ENCODE data around the gene COL4A6.
A peak's percentile ranks its signal among the peaks of the same experiment; 100 is the strongest.
"Not testable (repeated sequence)": the region's sequence is repeated elsewhere in the genome, so short reads cannot be mapped to it uniquely, and the experiment has no call there.

COL4A6 gene

DNA sequence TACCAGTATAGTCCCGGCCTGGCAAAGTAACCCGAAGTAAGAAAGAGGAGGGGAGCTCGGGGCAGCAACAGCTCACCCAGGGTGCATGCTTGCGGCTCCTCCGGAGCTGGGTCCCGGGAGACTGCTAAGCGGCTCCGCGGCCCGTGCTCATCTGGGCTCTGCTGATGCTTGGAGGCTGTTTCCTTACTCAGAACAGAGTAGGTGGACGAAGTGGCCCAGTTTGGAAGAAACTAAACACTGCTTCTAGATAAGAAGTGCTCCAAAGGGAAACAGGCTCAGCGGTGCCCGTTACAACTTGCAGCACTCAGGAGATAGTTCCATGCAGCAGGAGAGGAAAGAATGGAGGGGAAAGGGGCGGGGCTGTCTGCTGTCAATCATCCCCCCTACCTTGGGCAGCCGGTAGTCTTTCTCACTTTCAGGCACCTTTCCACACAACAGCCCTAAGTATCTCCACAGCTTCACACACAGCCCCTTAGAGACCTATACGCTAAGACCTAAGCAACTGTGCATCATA is at the start of gene COL4A6:
TSS of gene COL4A6 (minus strand) at position 313 of the 514 bp plus-strand sequence. CDS start at position 87, 226 bp downstream.
- no peak for FAIRE-seq
- peak; percentile 10 for DNase-seq (ENCODE audit: insufficient read length, low spot score)

GRCh38 chrX:108485960-108486359 is 47.7 kb upstream of the COL4A6 start:
- FAIRE-seq (no peak), DNase-seq (ENCODE audit: insufficient read length, low spot score) (no peak)

GRCh38 chrX:108484251-108484650 is 46.0 kb upstream of the COL4A6 start:
- no peak for FAIRE-seq
- no peak for DNase-seq (ENCODE audit: insufficient read length, low spot score)

GRCh38 chrX:108481528-108481927 is 43.3 kb upstream of the COL4A6 start:
- DNase-seq (ENCODE audit: insufficient read length, low spot score); FAIRE-seq: not testable (repeated sequence)

GRCh38 chrX:108473979-108474378 is 35.8 kb upstream of the COL4A6 start:
- FAIRE-seq (no peak), DNase-seq (ENCODE audit: insufficient read length, low spot score) (no peak)

- FAIRE-seq (no peak), DNase-seq (ENCODE audit: insufficient read length, low spot score) (no peak)
Observed at GRCh38 chrX:108468486-108468885, 30.3 kb upstream of the COL4A6 start.

DNA sequence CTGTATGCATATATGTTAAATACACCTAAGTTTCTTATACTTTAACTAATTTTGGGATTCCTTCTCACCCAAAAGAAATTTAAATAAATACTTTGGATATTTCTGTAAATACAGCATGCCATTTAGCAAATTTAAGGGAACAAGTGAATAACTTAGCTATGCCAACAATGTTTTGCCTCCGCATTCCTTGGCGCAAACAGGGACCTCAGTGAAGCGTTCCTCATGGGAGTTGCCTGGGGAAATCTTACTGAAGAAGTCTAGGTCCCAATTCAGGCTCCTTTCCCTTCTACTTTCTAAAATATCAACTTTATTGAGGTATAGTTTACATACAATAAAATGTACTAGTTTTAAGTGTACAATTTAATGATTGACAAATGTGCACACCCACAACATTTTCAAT is 26.4 kb upstream of the COL4A6 start:
- no peak for DNase-seq (ENCODE audit: insufficient read length, low spot score)
- FAIRE-seq = no peak

DNA sequence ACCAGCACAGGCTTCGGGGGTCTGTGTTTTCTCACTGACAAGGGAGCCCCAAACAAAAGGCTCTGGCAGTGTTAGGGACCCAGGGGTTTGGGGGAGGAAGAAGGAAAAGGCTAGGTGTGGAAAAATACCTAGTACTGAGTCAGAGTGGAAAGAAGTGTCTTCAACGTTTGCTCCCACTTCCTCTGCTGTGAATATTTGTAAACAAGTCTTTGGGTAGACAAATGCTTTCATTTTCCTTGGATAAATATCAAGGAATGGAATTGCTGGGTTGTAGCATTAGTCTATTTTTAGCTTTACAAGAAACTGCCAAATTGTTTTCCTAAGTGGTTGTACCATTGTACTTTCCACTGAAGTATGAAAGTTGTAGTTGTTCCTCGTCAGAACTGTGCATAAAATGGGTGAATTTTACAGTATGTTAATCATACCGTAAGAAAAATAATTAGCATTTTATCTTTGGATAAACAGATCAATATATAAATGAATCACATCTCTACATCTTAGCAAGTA is 18.8 kb upstream of the COL4A6 start:
- DNase-seq (ENCODE audit: insufficient read length, low spot score) (no peak), FAIRE-seq (no peak)

GRCh38 chrX:108453841-108454240 is 15.6 kb upstream of the COL4A6 start:
- DNase-seq (ENCODE audit: insufficient read length, low spot score) = no peak
- FAIRE-seq = no peak

DNA sequence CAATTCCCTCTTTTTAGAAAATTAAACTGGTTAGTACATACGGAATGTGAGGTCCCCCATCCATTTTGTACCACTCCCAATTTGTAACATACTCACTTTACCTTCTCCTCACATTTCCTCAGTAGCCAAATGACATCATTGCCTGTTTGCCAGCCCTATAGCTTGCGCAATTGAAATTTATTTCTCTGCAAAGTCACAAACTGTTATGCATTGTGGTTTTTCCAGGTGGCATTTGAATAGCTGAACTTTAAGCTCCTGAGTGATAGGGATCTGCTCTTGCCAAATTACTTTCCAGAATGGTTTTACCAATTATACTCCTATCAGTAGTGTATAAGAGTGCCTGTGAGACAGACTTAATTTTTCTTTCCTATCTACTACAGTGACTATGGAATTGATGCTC is 9.1 kb upstream of the COL4A6 start:
- DNase-seq (ENCODE audit: insufficient read length, low spot score) (no peak), FAIRE-seq (no peak)

GRCh38 chrX:108442901-108443464 is 4.8 kb upstream of the COL4A6 start:
- no peak for FAIRE-seq
- no peak for DNase-seq (ENCODE audit: insufficient read length, low spot score)

- FAIRE-seq = no peak
- DNase-seq (ENCODE audit: insufficient read length, low spot score) = no peak
Observed at GRCh38 chrX:108439961-108440696, 1.9 kb upstream of the COL4A6 start.

DNA sequence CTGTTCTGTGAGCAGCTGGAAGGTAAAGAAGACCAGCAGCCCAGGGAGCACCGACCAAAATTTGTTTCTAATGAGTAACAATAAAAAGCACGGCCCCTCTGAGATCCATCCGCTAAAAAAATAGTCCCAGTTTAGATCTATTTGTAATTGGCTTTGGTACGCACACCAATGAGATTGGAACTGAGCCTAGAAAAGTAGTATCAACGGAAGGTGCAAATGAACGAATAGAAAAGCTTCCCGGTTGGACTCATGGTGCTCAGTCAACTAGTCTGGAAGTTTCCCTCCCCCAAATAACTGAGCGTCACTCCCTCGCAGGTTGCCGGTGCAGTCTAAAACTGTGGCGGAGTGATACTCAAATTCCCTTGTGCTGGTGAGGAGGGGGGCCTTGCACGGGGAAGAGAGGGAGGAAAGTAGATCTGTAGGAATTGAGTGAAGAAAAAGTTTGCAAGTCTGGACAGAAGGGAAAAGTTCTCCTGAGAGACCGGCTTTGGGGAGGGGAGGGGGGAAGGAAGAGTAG is 1.3 kb upstream of the COL4A6 start, which contains the start of gene COL4A5:
TSS of gene COL4A5 (plus strand) at position 413 of the 517 bp plus-strand sequence. CDS start 288 bp downstream, outside the sequence.
- DNase-seq (ENCODE audit: insufficient read length, low spot score) (peak; percentile 26), FAIRE-seq (no peak)

GRCh38 chrX:108437349-108438109 is 693 bp downstream of the COL4A6 start:
- no peak for FAIRE-seq
- DNase-seq (ENCODE audit: insufficient read length, low spot score) = no peak

- FAIRE-seq = no peak
- DNase-seq (ENCODE audit: insufficient read length, low spot score) = no peak
Observed at GRCh38 chrX:108435261-108435660, 3.0 kb downstream of the COL4A6 start.

DNA sequence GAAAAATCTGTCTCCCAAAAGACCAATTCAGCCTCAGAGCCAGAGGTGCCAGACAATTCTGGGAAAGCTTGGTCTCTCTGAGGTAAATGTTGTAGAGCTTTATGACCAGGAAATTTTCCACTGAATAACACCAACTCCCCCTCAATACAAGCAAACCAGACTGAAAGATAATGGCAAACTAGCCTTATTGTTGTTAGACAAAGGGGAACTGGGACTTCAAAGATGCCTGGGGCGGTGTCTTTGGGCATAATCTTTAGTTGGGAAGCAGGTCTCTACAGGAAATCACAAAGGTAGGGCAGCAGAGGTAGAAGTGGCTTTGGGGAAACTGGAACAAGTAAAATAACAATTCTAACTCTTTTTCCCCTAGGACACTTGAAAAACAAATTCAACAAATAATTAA is 12.0 kb downstream of the COL4A6 start:
- no peak for FAIRE-seq
- no peak for DNase-seq (ENCODE audit: insufficient read length, low spot score)

- FAIRE-seq (no peak), DNase-seq (ENCODE audit: insufficient read length, low spot score) (no peak)
Observed at GRCh38 chrX:108420481-108420880, 17.7 kb downstream of the COL4A6 start.

DNA sequence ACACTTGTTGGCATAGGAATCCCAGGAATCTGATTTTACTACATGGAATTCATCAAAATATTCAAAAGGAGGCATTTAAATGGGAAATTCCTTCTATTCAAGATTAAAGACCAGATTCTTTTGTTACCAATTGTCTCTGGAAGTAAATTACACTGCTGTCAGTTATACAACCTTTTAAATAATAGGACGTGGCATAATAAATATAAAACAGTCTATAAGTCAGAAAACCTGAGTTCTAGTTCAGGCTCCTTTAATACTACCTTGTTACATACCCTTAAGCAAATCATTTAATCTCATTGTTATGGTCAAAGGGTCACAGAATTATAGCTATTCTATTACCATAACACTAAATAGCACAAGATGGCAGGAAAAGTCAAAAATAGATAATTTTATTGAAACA is 18.8 kb downstream of the COL4A6 start:
- no peak for FAIRE-seq
- DNase-seq (ENCODE audit: insufficient read length, low spot score) = no peak

DNA sequence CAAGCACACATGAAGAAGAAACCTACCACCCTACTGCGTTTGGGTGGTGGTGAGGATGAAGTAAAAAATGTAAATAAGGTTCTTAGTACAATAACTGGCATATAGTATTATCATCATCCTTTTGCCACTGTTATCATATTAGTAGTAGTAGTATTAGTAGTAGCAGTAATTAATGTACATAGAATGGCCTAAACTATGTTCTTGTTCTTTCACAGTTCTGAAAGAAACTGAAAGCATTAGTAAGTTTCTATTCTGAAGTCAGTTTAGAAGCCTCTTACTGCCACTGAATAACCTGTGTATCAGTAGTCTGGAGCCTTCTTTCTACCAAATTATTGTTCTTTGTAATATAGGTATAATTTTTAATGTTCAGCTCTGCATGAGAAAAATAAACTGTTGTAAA is 21.0 kb downstream of the COL4A6 start:
- no peak for DNase-seq (ENCODE audit: insufficient read length, low spot score)
- FAIRE-seq = no peak

DNA sequence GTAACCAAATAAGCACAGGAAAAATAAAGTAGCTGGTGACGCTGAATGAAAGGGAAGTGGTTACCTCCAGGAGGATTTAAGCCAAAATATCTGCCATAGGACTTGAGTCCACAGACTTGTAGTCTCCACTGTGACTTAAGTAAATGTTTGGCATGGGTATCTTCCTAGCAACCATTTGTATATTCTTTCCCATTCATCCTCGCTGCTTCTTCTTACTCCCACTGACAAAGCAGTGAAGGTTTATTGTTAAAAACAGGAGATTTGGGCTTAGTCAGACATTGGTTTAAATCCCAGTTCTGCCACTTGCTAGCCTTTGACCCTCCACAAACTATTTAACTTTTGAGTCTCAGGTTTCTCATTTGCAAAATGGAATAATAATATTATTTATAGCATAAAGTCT is 22.3 kb downstream of the COL4A6 start:
- no peak for DNase-seq (ENCODE audit: insufficient read length, low spot score)
- FAIRE-seq = no peak

- DNase-seq (ENCODE audit: insufficient read length, low spot score) (no peak), FAIRE-seq (no peak)
Observed at GRCh38 chrX:108415146-108415545, 23.1 kb downstream of the COL4A6 start.
